Duodenal mucosa (tissue), 2 donors: ENCODE results near the gene FYTTD1.

Source experiments
- H3K27ac ChIP-seq: one replicate; pipeline ENCODE4 v1.7.0; 2013; ENCODE audit warnings: low read depth, low read length
- H3K27me3 ChIP-seq, 2 donors: one replicate each; pipeline ENCODE4 v1.7.0; 2013; ENCODE audit warnings: low read length in 2 of 2, control low read depth in 1 of 2; ENCODE audit not compliant: insufficient read depth in 2 of 2, control insufficient read depth in 1 of 2
- H3K36me3 ChIP-seq, 2 donors: one replicate each; pipeline ENCODE4 v1.7.0; 2013; ENCODE audit warnings: low read length in 2 of 2, control low read depth in 1 of 2; ENCODE audit not compliant: insufficient read depth in 2 of 2, control insufficient read depth in 1 of 2
- H3K4me1 ChIP-seq, 2 donors: one replicate each; pipeline ENCODE4 v1.7.0; 2013; ENCODE audit warnings: low read length in 2 of 2, control low read depth in 1 of 2; ENCODE audit not compliant: insufficient read depth in 2 of 2, control insufficient read depth in 1 of 2
- H3K4me3 ChIP-seq, 2 donors: one replicate each; pipeline ENCODE4 v1.7.0; 2013; ENCODE audit warnings: low read length in 2 of 2, low read depth in 1 of 2
- H3K9ac ChIP-seq, 2 donors: one replicate each; pipeline ENCODE4 v1.7.0; 2013; ENCODE audit warnings: low read length in 2 of 2, low read depth in 1 of 2
- H3K9me3 ChIP-seq, 2 donors: one replicate each; pipeline ENCODE4 v1.7.0; 2013; ENCODE audit warnings: low read length in 2 of 2, control low read depth in 1 of 2; ENCODE audit not compliant: control insufficient read depth in 1 of 2

FYTTD1 gene

DNA sequence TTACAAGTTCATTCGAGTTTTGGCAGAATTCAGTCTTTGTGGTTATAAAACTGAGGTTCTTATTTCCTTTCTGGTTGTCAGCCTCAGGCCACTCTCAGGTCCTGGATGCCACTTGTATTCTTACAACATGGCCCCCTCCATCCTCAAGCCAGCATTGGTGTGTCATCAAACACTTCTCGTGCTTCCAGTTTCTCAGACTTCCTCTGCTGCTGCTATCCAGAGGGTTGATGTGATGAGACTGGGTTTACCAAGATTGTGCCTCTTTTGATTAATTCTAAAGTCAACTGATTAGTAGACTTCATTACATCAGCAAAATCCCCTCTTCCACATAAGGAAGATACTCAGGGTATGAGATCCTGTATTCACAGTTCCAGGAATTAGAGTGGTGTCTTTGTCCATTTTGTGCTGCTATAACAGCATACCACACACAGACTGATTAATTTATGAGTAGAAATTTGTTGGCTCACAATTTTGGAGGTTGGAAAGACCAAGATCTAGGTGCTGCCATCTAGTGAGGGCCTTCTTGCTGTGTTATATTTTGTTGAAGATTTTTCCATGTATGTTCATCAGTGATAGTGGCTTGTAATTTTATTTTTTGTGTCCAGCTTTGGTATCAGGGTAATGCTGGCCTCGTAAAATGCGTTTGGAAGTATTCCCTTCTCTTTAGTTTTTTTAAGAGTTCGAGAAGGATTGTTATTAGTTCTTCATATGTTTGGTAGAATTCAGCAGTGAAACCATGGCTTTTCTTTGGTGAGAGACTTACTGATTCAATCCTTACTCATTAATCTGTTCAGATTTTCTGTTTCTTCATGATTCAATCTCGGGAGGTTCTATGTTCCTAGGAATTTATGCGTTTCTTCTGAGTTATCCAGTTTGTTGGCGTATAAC lies 52.5 kb downstream of the FYTTD1 start:
- Histone ChIP-seq H3K27ac (no peak overlapping the region), H3K4me1 (peaks cover 6 to 12% of the 10 kb centered on the region in 2 donors), H3K27me3 (no peaks in the 10 kb centered on the region), H3K9ac (no peak overlapping the region), H3K36me3 (no peaks in the 10 kb centered on the region), H3K4me3 (no peak overlapping the region), H3K9me3 (no peaks in the 10 kb centered on the region)

DNA sequence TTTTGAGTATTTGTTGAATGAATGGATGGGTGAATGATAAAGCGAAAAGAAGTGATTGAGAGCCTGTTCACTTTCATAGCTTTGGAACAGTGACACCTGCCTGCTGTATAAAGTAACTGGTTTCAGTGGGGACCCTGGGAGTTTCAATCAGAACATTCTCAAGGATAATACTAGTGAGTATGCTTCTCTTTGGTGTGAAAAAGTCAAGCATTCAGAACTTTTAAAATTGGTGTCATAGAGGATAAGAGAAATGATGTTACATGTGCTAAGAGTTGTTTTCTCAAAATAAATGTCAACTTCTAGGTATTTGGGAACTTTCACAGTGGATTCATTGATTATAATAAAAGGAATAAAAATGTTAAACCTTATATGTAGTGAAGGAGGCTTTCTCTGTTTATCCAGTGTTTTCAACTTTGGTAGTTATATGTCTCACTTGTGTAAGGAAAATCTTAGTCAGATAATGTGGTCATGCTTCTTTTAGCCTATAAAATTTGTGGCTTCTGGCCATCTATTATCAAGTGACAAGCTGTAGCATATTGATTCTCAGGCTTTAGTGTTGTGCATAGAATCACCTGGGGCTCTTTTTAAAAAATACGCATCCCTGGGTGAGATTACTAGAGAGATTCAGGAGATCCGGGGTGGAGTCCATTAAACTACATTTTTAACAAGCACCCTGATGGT lies 53.2 kb downstream of the FYTTD1 start:
- Histone ChIP-seq H3K4me3 (no peak overlapping the region), H3K36me3 (no peaks in the 10 kb centered on the region), H3K9me3 (no peaks in the 10 kb centered on the region), H3K27me3 (no peaks in the 10 kb centered on the region), H3K4me1 (peaks cover 6 to 12% of the 10 kb centered on the region in 2 donors), H3K27ac (no peak overlapping the region), H3K9ac (no peak overlapping the region)

DNA sequence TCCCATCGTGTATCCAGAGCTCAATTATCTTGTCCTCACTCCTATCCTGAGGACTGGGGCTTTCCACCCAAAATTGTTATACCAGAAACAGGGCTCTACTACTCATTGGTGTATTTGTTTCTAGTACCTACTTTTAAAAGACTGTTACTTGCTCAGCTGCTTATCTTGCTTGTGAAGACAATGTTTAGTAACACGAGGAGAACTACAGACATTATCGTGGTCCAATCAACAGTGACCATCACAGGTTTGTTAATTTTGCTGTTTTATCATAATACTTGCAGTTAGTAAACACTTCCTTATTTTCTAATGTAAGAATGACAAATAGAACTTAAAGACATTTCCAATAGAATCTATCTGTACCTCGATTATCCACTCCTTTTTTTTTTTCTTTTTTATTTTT lies 54.8 kb downstream of the FYTTD1 start:
- Histone ChIP-seq H3K27ac (no peak overlapping the region), H3K9me3 (no peaks in the 10 kb centered on the region), H3K9ac (no peak overlapping the region), H3K4me1 (peaks cover 6 to 12% of the 10 kb centered on the region in 2 donors), H3K27me3 (no peaks in the 10 kb centered on the region), H3K36me3 (no peaks in the 10 kb centered on the region), H3K4me3 (no peak overlapping the region)

DNA sequence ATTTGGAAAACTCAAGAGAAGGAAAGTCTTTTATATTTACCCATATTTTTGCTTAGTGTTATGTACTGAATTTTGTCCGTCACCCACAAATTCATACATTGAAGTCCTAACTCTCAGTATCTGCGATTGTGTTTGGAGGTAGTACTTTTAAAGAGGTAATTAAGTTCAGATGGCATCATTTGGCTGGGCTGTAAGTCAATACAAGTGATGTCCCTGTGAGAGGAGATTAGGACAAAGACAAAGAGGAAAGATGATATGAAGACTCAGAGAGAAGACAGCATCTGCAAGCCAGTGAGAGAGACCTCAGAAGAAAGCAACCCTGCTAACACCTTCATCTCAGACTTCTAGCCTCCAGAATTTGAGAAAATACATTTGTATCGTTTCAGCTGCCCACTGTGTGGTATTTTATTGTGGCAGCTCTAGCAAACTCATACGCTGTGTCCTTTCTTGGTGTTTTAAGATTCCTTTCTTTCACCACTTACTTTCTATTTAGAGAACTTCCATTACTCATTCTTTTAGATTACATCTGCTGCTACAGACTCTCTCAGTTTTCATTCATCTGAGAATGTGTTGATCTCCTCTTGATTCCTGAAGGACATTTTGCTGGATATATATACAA lies 58.4 kb downstream of the FYTTD1 start:
- no peaks in the 10 kb centered on the region for H3K9me3 ChIP-seq
- H3K27ac ChIP-seq: no peak overlapping the region
- H3K9ac ChIP-seq: no peak overlapping the region
- H3K36me3 ChIP-seq: no peaks in the 10 kb centered on the region
- no peaks in the 10 kb centered on the region for H3K27me3 ChIP-seq
- no peaks in the 10 kb centered on the region for H3K4me1 ChIP-seq
- no peak overlapping the region for H3K4me3 ChIP-seq

DNA sequence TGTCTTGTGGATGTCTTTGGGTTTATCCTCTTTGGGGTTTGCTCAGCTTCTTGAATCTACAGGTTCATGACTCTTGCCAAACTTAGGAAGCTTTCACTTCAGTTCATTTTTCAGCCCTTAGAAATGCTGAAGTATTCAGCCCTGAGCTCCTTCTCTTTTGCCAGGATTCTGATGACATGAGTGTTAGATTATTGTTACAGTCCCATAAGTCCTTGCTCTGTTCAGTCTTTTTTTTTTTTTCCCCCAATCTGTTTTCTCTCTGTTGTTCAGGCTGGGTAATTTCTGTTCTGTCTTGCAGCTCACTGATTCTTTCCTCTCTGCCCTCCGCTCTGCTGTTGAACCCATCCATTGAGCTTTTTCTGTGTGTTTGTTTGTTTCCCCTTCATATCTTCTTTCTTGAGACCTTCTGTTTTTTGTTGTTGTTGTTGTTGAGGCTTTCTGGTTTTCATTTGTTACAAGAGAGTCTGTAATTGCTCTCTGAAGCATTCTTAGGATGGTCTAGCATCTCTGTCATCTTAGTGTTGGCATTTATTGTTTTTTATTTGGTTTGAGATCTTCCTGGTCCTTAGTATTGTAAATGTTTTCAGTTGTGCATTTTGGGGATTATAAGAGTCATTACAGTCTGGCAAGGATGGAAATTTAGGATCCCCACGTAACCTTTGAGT lies 59.8 kb downstream of the FYTTD1 start:
- no peak overlapping the region for H3K4me3 ChIP-seq
- no peaks in the 10 kb centered on the region for H3K27me3 ChIP-seq
- H3K9me3 ChIP-seq: no peaks in the 10 kb centered on the region
- H3K4me1 ChIP-seq: no peaks in the 10 kb centered on the region
- no peak overlapping the region for H3K27ac ChIP-seq
- H3K9ac ChIP-seq: no peak overlapping the region
- no peaks in the 10 kb centered on the region for H3K36me3 ChIP-seq

DNA sequence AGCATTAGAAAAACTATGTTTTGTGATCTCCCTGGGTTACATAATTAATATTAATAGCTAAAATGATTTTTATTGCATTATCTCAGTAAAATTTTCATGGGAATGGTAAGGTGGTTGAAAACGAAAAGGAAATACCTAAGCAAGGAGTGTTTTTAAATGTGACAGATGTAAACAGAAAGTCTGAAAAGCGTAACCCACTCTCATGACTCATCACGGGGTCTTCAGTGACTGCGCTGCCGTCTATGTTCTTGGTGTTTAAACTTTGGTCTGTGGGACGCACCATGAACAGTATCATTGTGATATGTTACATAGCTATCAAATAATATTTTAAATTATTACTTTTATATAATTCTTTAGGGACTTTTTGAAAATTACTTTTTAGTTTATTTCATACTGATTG lies 61.2 kb downstream of the FYTTD1 start:
- Histone ChIP-seq H3K4me3 (no peak overlapping the region), H3K27ac (no peak overlapping the region), H3K9me3 (no peaks in the 10 kb centered on the region), H3K9ac (no peak overlapping the region), H3K36me3 (no peaks in the 10 kb centered on the region), H3K27me3 (no peaks in the 10 kb centered on the region), H3K4me1 (no peaks in the 10 kb centered on the region)

DNA sequence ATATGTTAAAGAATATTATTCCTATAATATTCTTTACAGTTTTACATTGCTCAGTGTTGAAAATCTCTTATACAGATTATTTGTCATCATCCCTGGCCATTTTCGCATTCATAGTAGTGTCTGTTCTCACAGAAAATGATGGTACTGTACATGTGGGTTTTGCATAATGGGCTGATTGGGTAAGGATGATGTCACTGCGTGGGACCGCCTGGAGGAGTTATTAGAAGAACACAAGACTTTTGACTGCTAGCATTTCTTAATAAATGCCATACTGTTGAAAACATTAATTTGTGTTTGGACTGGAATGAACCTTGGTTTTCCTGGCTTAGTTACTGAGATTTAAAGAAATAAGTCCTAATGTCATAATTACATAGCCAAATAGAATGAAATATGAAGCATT lies 61.7 kb downstream of the FYTTD1 start:
- no peaks in the 10 kb centered on the region for H3K4me1 ChIP-seq
- no peaks in the 10 kb centered on the region for H3K36me3 ChIP-seq
- no peak overlapping the region for H3K27ac ChIP-seq
- no peak overlapping the region for H3K4me3 ChIP-seq
- no peak overlapping the region for H3K9ac ChIP-seq
- H3K9me3 ChIP-seq: no peaks in the 10 kb centered on the region
- H3K27me3 ChIP-seq: no peaks in the 10 kb centered on the region

DNA sequence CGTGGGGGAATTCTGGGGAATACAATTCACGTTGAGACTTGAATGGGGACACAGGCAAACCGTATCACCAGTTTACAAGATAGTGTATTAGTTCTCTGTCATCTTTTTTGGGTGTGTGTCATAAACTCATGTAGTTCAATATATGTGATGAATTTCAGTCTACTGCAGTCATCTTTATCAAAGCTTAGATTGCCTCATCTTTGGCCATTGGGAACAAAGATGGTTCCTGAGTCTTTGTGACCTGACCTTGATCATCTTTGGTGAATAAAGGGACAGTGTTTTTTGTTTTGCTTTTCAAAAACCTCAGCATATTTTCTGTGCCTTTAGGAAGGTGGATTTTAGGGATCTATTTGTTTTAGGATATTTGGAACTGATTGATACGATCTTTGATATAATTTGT lies 64.7 kb downstream of the FYTTD1 start:
- Histone ChIP-seq H3K27ac (no peak overlapping the region), H3K9ac (no peak overlapping the region), H3K27me3 (no peaks in the 10 kb centered on the region), H3K9me3 (no peaks in the 10 kb centered on the region), H3K4me1 (no peaks in the 10 kb centered on the region), H3K36me3 (no peaks in the 10 kb centered on the region), H3K4me3 (no peak overlapping the region)

DNA sequence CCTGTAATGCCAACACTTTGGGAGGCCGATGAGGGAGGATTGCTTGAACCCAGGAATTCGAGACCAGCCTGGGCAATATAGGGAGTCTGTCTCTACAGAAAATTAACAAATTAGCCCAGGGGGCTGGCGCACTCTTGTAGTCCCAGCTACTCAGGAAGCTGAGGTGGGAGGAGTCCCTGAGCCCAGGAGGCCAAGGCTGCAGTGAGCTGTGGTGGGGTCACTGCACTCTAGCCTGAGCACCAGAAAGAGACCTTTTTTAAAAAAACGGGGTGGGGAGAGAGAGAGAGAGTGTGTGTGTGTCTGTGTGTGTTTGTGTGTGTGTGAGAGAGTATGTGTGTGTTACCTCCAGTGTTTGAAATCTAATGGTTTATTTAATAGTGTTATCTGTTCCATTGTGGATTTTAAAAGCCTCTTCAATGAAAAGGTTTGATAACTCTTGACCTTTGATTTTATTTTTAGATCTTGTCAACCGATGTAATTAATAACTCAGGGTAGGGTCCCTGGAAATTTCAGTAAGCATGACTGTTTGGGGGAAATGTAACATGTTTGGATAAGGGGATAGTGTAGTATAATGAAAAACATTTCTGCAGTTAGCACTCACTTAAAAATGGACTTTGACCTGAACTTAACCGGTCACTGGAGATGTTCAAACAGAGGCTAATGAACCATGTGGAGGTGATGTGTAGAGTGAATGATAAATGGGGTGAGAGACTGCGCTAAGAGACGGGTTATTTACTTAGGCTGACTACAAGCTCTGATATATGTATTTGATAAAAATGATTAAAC lies 71.1 kb downstream of the FYTTD1 start:
- H3K9me3 ChIP-seq: no peaks in the 10 kb centered on the region
- H3K4me3 ChIP-seq: no peak overlapping the region
- no peak overlapping the region for H3K27ac ChIP-seq
- H3K27me3 ChIP-seq: no peaks in the 10 kb centered on the region
- H3K9ac ChIP-seq: no peak overlapping the region
- H3K4me1 ChIP-seq: peaks cover 4 to 20% of the 10 kb centered on the region in 2 donors
- H3K36me3 ChIP-seq: peaks cover 0 to 6% of the 10 kb centered on the region in 2 donors
